Measurements from ENCODE around the gene IMPDH1. TPM values are rescaled to one million over a fixed set of nuclear protein-coding genes. Genes with fewer than 3 reads are reported as not detected.

The IMPDH1 gene
- total and polyA plus RNA-seq, 2 donors (not counting 3 experiments of a cell fraction or from before 2014, with no cell fraction given): 78.8 to 97.9 TPM

GRCh38 chr7:128437426-128438332, 27.9 kb upstream of the IMPDH1 start:
- Histone ChIP-seq H3K4me2 (ENCODE audit: insufficient read depth, low read length) (no peak overlapping the region), H3K9me3 (replicated peaks; ENCODE audit: control insufficient read depth, insufficient read depth, low read length) (no peaks in the 10 kb centered on the region), H3K27ac (ENCODE audit: insufficient read depth, low read depth, low read length) (no peak overlapping the region), H3K36me3 (ENCODE audit: control insufficient read depth in 2 of 2, extremely low read depth in 1 of 2, insufficient read depth in 2 of 2, low read length in 2 of 2) (no peaks in the 10 kb centered on the region), H4K20me1 (replicated peaks; ENCODE audit: control insufficient read depth, extremely low read depth, insufficient read depth, low read length) (no peaks in the 10 kb centered on the region), H3K4me1 (ENCODE audit: control insufficient read depth, extremely low read depth, insufficient read depth, low read length) (no peaks in the 10 kb centered on the region), H3K4me3 (replicated peaks in 1 of 3; ENCODE audit: insufficient read depth in 1 of 3, low read depth in 1 of 3, low read length in 3 of 3) (no peak overlapping the region), H3K27me3 (ENCODE audit: control insufficient read depth in 2 of 2, insufficient read depth in 2 of 2, low read length in 2 of 2) (peaks cover 12% of the 10 kb centered on the region in 2 experiments), H3K79me2 (ENCODE audit: control insufficient read depth, insufficient read depth, low read length) (no peaks in the 10 kb centered on the region), H2AFZ (ENCODE audit: low read depth, low read length) (no peak overlapping the region), H3K9me1 (replicated peaks; ENCODE audit: control insufficient read depth, extremely low read depth, insufficient read depth, low read length) (no peaks in the 10 kb centered on the region), H3K9ac (replicated peaks; ENCODE audit: extremely low read depth, insufficient read depth, low read length) (no peak overlapping the region)
- intact Hi-C loops (cut with micrococcal nuclease): no loop called here
- DNase-seq (ENCODE audit: low read depth, low spot score): no peak
- TF ChIP-seq MAX (IDR thresholded peaks at IDR 0.05; ENCODE audit: insufficient read depth, insufficient read length) (no peak), MYC (IDR thresholded peaks at IDR 0.05; ENCODE audit: low read depth, low read length) (no peak), JUN (IDR thresholded peaks at IDR 0.05; ENCODE audit: borderline replicate concordance, insufficient read depth, insufficient read length, low read depth) (no peak), FOS (IDR thresholded peaks at IDR 0.05; ENCODE audit: borderline replicate concordance, insufficient read depth, low read length) (no peak), CTCF (IDR thresholded peaks at IDR 0.05; ENCODE audit: extremely low read depth in 1 of 2, insufficient read depth in 1 of 2, low read depth in 1 of 2, low read length in 2 of 2) (no peak), POLR2A (IDR thresholded peaks at IDR 0.05; ENCODE audit: low read depth, low read length) (no peak), POLR2AphosphoS5 (IDR thresholded peaks at IDR 0.05; ENCODE audit: insufficient read depth, low read depth, low read length) (no peak), EZH2 (IDR thresholded peaks at IDR 0.05; ENCODE audit: borderline replicate concordance, low read depth, low read length, severe bottlenecking) (no peak), GATA2 (IDR thresholded peaks at IDR 0.05; ENCODE audit: insufficient read depth, insufficient read length, low read depth, low read length) (no peak)
- CTCF ChIA-PET: interaction anchor here (4.9 to 20.8 kb wide), 2 partner anchors 11 to 23 kb away, joined by 39 to 632 read pairs; no protein-coding TSS in a partner anchor
- BruUV-seq (replicated peaks): no TSS peak
- POLR2A ChIA-PET: no interaction called here
- no peak for FAIRE-seq
- dilution Hi-C loops (cut with MboI; ENCODE audit: extremely low pct_ligation_motif_present, low sequenced_read_pairs): no loop called here
